ENCODE results near the gene ITGA3.

DNA sequence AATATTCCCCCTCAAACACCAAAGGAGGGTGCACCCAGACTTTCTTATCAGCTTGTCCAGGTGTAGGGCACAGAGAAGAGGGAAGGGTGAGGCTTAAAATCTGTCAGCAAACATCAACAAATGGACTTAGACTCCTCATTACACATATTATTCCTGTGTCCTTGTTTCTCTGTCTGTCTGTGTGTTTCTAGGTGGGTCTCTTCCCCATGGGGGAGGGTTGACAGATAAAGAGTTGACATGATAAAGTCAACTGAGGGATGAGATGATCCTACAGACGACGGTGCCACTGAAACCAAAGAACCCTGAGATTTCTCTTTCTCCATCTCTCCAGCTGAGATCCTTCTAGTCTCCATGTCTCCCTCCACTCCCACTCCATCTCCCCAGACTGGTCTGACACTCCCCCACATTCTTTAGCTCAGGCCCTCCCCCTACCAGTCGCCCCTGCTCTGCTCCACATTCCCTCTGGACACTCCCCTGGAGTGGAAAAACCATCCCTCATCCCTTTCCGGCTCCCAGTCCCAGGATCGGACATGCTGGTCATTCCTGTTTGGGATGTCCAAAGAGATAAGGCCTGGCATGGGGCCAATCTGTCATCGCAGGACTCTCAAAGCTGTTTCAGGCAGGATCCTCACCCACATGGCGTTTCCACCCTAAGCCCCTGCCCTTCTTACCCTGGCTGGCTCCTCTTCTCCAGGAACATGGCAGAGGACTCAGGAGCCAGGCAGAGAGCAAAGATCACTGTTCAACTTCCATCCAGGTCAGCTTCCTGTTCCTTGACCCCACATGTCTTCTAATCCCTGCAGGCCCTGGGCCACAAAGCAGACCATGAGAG lies 2.9 kb upstream of the ITGA3 start:
- TF ChIP-seq, protein P1, sequence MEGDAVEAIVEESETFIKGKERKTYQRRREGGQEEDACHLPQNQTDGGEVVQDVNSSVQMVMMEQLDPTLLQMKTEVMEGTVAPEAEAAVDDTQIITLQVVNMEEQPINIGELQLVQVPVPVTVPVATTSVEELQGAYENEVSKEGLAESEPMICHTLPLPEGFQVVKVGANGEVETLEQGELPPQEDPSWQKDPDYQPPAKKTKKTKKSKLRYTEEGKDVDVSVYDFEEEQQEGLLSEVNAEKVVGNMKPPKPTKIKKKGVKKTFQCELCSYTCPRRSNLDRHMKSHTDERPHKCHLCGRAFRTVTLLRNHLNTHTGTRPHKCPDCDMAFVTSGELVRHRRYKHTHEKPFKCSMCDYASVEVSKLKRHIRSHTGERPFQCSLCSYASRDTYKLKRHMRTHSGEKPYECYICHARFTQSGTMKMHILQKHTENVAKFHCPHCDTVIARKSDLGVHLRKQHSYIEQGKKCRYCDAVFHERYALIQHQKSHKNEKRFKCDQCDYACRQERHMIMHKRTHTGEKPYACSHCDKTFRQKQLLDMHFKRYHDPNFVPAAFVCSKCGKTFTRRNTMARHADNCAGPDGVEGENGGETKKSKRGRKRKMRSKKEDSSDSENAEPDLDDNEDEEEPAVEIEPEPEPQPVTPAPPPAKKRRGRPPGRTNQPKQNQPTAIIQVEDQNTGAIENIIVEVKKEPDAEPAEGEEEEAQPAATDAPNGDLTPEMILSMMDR (IDR thresholded peaks at IDR 0.05): no peak
- TF ChIP-seq POLR2A (IDR thresholded peaks at IDR 0.05): no peak
